ENCODE measurements around the gene ADPRM. TPM values are rescaled to one million over a fixed set of nuclear protein-coding genes. Genes with fewer than 3 reads are reported as not detected.

ADPRM gene
- total RNA-seq, 1 experiment from 2014 or later: 7.9 TPM

GRCh38 chr17:10738521-10739258 lies 41.3 kb downstream of the ADPRM start:
- ChIA-PET RAD21 (ENCODE audit: low non-redundant PET in 1 of 2, low total read pairs in 2 of 2, uncharacterized antibody in 2 of 2, unreplicated experiment in 2 of 2) (no interaction called here), CTCF (no interaction called here), POLR2A (no interaction called here)
- H3K4me1 ChIP-seq (ENCODE audit: control insufficient read depth in 1 of 2, insufficient read depth in 2 of 2, low read length in 2 of 2): no peaks in the 10 kb centered on the region
- H3K36me3 ChIP-seq (ENCODE audit: control insufficient read depth in 1 of 2, insufficient read depth in 2 of 2, low read length in 2 of 2): no peaks in the 10 kb centered on the region
- DNase-seq (ENCODE audit: low read depth, low spot score) (no peak), ATAC-seq (no peak)
- no peaks in the 10 kb centered on the region for H3K79me2 ChIP-seq (ENCODE audit: insufficient read depth, low read length)
- no peak overlapping the region for H3K4me2 ChIP-seq (ENCODE audit: low read length)
- no peaks in the 10 kb centered on the region for H3K9me3 ChIP-seq (ENCODE audit: control insufficient read depth in 1 of 2, insufficient read depth in 1 of 2, low read depth in 1 of 2, low read length in 2 of 2)
- BruUV-seq (replicated peaks): no TSS peak
- no peak overlapping the region for H2AFZ ChIP-seq (ENCODE audit: low read depth, low read length, poor library complexity, severe bottlenecking)
- peaks cover 11% of the 10 kb centered on the region; the same call in 1 of the 2 replicates for H3K27me3 ChIP-seq (ENCODE audit: insufficient read depth, low read length)
- no peak for TF ChIP-seq REST (IDR thresholded peaks at IDR 0.05; ENCODE audit: low read depth)
- no peak for TF ChIP-seq ZFX (IDR thresholded peaks at IDR 0.05)
- TF ChIP-seq TCF7L2 (IDR thresholded peaks at IDR 0.05; ENCODE audit: borderline replicate concordance, extremely low read depth, insufficient read depth, insufficient read length): no peak
- no peak for TF ChIP-seq EZH2phosphoT487 (IDR thresholded peaks at IDR 0.05; ENCODE audit: borderline replicate concordance)
- no peak for TF ChIP-seq CBX3 (IDR thresholded peaks at IDR 0.05; ENCODE audit: low read depth)
- no peak overlapping the region for H3K27ac ChIP-seq (ENCODE audit: low read depth, low read length)
- no peak overlapping the region for H3K4me3 ChIP-seq (replicated peaks in 1 of 2; ENCODE audit: low read depth in 1 of 2, low read length in 2 of 2)
- no peaks in the 10 kb centered on the region for H3K9me2 ChIP-seq (ENCODE audit: insufficient read depth)
- H3K9ac ChIP-seq (ENCODE audit: low read length): no peak overlapping the region
- no peaks in the 10 kb centered on the region for H4K20me1 ChIP-seq (ENCODE audit: insufficient read depth)
- intact Hi-C loops (cut with micrococcal nuclease): loop anchor here (5.0 kb wide), 2 partner anchors 904 to 1249 kb away; no protein-coding TSS in a partner anchor
